Neural cell (in vitro differentiated cells): Measurements from ENCODE around the gene JHY. TPM values are rescaled to one million over a fixed set of nuclear protein-coding genes. Genes with fewer than 3 reads are reported as not detected.

Source experiments
- H2AFZ ChIP-seq: fragments of 200-600, 300-800 bp; sonication (generic), shearing (Covaris generic); 2 replicates; pipeline ENCODE4 v1.6.0; 2014; ENCODE audit warnings: low read depth, mild to moderate bottlenecking, antibody characterized with exemption, low read length, moderate library complexity
- H3F3A ChIP-seq: fragments of 200-600 bp; shearing (Covaris generic); 2 replicates; pipeline ENCODE4 v1.6.1; 2016; ENCODE audit warnings: mild to moderate bottlenecking, moderate library complexity, mixed read lengths, antibody characterized with exemption, low read length; ENCODE audit not compliant: insufficient read depth, poor library complexity, severe bottlenecking
- H3K27ac ChIP-seq: fragments of 200-600, 300-800 bp; sonication (generic), shearing (Covaris generic); 2 replicates; pipeline ENCODE4 v1.5.1; 2014; ENCODE audit warnings: mild to moderate bottlenecking, low read length, moderate library complexity
- H3K27me3 ChIP-seq: fragments of 300-800, 200-600 bp; sonication (generic), shearing (Covaris generic); 2 replicates; pipeline ENCODE4 v1.6.0; 2014; ENCODE audit warnings: mild to moderate bottlenecking, low read depth, low read length, moderate library complexity; ENCODE audit not compliant: insufficient read depth
- H3K36me3 ChIP-seq: fragments of 300-800, 200-600 bp; sonication (generic), shearing (Covaris generic); 2 replicates; pipeline ENCODE4 v1.5.1; 2014; ENCODE audit warnings: mild to moderate bottlenecking, antibody characterized with exemption, low read length, moderate library complexity; ENCODE audit not compliant: insufficient read depth
- H3K4me2 ChIP-seq: fragments of 300-800, 200-600 bp; sonication (generic), shearing (Covaris generic); 2 replicates; pipeline ENCODE4 v1.6.0; 2014; ENCODE audit warnings: mild to moderate bottlenecking, low read length
- H3K4me3 ChIP-seq: fragments of 300-800, 200-600 bp; sonication (generic), shearing (Covaris generic); 2 replicates; pipeline ENCODE4 v1.5.1; 2014; ENCODE audit warnings: mild to moderate bottlenecking, low read length, moderate library complexity
- H3K79me2 ChIP-seq: fragments of 200-600 bp; shearing (Covaris generic); replicated peaks from 2 replicates; pipeline ENCODE4 v1.6.0; 2014; ENCODE audit warnings: mild to moderate bottlenecking, low read length, moderate library complexity; ENCODE audit not compliant: insufficient read depth
- H3K9ac ChIP-seq: fragments of 300-800, 200-600 bp; sonication (generic), shearing (Covaris generic); 2 replicates; pipeline ENCODE4 v1.6.1; 2016; ENCODE audit warnings: mild to moderate bottlenecking, low read length, mixed read lengths
- H3K9me2 ChIP-seq: fragments of 200-600 bp; shearing (Covaris generic); 2 replicates; pipeline ENCODE4 v1.6.1; 2016; ENCODE audit warnings: mild to moderate bottlenecking, low read length, mixed read lengths; ENCODE audit not compliant: insufficient read depth
- H3K9me3 ChIP-seq: fragments of 200-600, 300-800 bp; sonication (generic), shearing (Covaris generic); 2 replicates; pipeline ENCODE4 v1.6.1; 2016; ENCODE audit warnings: mild to moderate bottlenecking, mixed run types, low read length, moderate library complexity, mixed read lengths
- H4K20me1 ChIP-seq: fragments of 200-600 bp; shearing (Covaris generic); 2 replicates; pipeline ENCODE4 v1.6.1; 2016; ENCODE audit warnings: mild to moderate bottlenecking, mixed run types; ENCODE audit not compliant: insufficient read depth
- EP300 ChIP-seq: fragments of 450-650 bp; conservative IDR thresholded peaks from 2 replicates; pipeline ENCODE4 v1.6.1; 2014; ENCODE audit warnings: antibody characterized with exemption, mild to moderate bottlenecking, moderate library complexity; ENCODE audit not compliant: poor library complexity, severe bottlenecking
- EZH2 ChIP-seq: fragments of 200-600, 300-800 bp; shearing (Covaris generic), sonication (generic); IDR thresholded peaks from 2 replicates; pipeline ENCODE4 v1.6.1; 2014; ENCODE audit warnings: antibody characterized with exemption, low read length, borderline replicate concordance, mild to moderate bottlenecking; ENCODE audit not compliant: insufficient read depth, poor library complexity, severe bottlenecking
- MXI1 ChIP-seq: fragments of 450-650 bp; conservative IDR thresholded peaks from 2 replicates; pipeline ENCODE4 v1.6.1; 2014; ENCODE audit warnings: antibody characterized with exemption, mild to moderate bottlenecking; ENCODE audit not compliant: poor library complexity, severe bottlenecking
- POLR2AphosphoS5 ChIP-seq: IDR thresholded peaks from 2 replicates; pipeline ENCODE4 v1.6.1; 2012
- RAD21 ChIP-seq: fragments of 450-650 bp; conservative IDR thresholded peaks from 2 replicates; pipeline ENCODE4 v1.6.1; 2014; ENCODE audit warnings: antibody characterized with exemption, mild to moderate bottlenecking, moderate library complexity
- SMC3 ChIP-seq: fragments of 450-650 bp; conservative IDR thresholded peaks from 2 replicates; pipeline ENCODE4 v1.6.1; 2014; ENCODE audit warnings: antibody characterized with exemption, mild to moderate bottlenecking, moderate library complexity; ENCODE audit not compliant: poor library complexity
- TAF1 ChIP-seq: IDR thresholded peaks from 2 replicates; pipeline ENCODE4 v1.6.1; 2012; ENCODE audit warnings: low read depth
- polyA plus RNA-seq: library from polyadenylated mRNA; depleted of rRNA; stranded (reverse); fragments of >200 nt; gene quantifications from 2 replicates; pipeline ENCODE4 v1.2.3, GENCODE V29; 2014
- TF ChIP-seq, protein P1 (sequence below): IDR thresholded peaks from 2 replicates; pipeline ENCODE4 v1.6.1; 2012; ENCODE audit warnings: borderline replicate concordance
- TF ChIP-seq, protein P2 (sequence below): fragments of 450-650 bp; IDR thresholded peaks from 2 replicates; pipeline ENCODE4 v1.5.1; 2014; ENCODE audit warnings: antibody characterized with exemption, mild to moderate bottlenecking, moderate library complexity; ENCODE audit not compliant: poor library complexity, severe bottlenecking

JHY gene
- polyA plus RNA-seq, 1 donor from 2014 or later = 0.37 TPM

DNA sequence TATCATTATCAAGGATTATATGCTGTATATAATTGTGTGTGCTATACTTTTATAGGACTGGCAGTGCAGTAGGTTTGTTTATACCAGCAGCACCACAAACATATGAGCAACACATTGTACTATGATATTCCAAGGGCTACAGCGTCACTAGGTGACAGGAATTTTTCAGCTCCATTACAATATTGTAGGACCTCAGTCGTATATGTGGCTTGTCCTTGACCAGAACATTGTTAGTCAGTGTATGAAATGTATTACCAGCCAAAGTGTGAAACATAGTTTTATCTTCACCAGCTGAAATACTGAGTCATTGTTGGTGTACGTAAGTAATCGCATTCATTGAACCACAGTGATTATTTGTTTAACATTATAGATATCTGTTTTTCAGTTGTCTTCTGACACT is 20.4 kb downstream of the JHY start:
- Histone ChIP-seq H3K27me3 (no peaks in the 10 kb centered on the region), H3F3A (no peaks in the 10 kb centered on the region), H3K4me2 (no peak overlapping the region), H3K9me3 (no peaks in the 10 kb centered on the region), H3K79me2 (no peaks in the 10 kb centered on the region), H3K9ac (no peak overlapping the region), H4K20me1 (no peaks in the 10 kb centered on the region), H3K27ac (no peak overlapping the region), H3K36me3 (no peaks in the 10 kb centered on the region), H3K4me3 (no peak overlapping the region), H2AFZ (no peak overlapping the region), H3K9me2 (no peaks in the 10 kb centered on the region)
- TF ChIP-seq EZH2 (no peak), MXI1 (no peak), EP300 (no peak), SMC3 (no peak), TAF1 (no peak), POLR2AphosphoS5 (no peak), RAD21 (no peak)
- TF ChIP-seq, protein P1, sequence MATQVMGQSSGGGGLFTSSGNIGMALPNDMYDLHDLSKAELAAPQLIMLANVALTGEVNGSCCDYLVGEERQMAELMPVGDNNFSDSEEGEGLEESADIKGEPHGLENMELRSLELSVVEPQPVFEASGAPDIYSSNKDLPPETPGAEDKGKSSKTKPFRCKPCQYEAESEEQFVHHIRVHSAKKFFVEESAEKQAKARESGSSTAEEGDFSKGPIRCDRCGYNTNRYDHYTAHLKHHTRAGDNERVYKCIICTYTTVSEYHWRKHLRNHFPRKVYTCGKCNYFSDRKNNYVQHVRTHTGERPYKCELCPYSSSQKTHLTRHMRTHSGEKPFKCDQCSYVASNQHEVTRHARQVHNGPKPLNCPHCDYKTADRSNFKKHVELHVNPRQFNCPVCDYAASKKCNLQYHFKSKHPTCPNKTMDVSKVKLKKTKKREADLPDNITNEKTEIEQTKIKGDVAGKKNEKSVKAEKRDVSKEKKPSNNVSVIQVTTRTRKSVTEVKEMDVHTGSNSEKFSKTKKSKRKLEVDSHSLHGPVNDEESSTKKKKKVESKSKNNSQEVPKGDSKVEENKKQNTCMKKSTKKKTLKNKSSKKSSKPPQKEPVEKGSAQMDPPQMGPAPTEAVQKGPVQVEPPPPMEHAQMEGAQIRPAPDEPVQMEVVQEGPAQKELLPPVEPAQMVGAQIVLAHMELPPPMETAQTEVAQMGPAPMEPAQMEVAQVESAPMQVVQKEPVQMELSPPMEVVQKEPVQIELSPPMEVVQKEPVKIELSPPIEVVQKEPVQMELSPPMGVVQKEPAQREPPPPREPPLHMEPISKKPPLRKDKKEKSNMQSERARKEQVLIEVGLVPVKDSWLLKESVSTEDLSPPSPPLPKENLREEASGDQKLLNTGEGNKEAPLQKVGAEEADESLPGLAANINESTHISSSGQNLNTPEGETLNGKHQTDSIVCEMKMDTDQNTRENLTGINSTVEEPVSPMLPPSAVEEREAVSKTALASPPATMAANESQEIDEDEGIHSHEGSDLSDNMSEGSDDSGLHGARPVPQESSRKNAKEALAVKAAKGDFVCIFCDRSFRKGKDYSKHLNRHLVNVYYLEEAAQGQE = no peak
- TF ChIP-seq, protein P2, sequence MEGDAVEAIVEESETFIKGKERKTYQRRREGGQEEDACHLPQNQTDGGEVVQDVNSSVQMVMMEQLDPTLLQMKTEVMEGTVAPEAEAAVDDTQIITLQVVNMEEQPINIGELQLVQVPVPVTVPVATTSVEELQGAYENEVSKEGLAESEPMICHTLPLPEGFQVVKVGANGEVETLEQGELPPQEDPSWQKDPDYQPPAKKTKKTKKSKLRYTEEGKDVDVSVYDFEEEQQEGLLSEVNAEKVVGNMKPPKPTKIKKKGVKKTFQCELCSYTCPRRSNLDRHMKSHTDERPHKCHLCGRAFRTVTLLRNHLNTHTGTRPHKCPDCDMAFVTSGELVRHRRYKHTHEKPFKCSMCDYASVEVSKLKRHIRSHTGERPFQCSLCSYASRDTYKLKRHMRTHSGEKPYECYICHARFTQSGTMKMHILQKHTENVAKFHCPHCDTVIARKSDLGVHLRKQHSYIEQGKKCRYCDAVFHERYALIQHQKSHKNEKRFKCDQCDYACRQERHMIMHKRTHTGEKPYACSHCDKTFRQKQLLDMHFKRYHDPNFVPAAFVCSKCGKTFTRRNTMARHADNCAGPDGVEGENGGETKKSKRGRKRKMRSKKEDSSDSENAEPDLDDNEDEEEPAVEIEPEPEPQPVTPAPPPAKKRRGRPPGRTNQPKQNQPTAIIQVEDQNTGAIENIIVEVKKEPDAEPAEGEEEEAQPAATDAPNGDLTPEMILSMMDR = no peak

DNA sequence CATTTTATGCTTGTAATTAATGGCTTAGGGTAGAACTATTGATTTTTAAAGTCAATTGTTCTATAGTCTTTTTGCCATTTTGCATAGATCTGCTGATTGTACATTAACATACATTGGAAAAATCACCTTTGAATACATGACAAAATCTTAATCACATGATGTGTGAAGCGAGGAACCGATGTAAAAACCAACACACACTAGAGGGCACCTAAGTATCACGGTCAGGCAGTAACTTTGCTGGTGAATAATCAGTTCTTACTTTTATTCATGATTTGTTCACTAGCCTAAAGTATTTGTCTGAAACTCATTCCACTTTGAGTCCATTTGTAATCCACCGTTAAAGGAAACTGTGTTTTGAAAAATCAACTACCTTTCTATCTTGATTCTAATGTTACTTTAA is 28.2 kb downstream of the JHY start:
- Histone ChIP-seq H3K79me2 (no peaks in the 10 kb centered on the region), H3K4me2 (no peak overlapping the region), H3K9ac (no peak overlapping the region), H3K4me3 (no peak overlapping the region), H3K9me3 (no peaks in the 10 kb centered on the region), H3K27ac (no peak overlapping the region), H3K27me3 (no peaks in the 10 kb centered on the region), H3K36me3 (no peaks in the 10 kb centered on the region), H3K9me2 (no peaks in the 10 kb centered on the region), H2AFZ (no peak overlapping the region), H3F3A (no peaks in the 10 kb centered on the region), H4K20me1 (no peaks in the 10 kb centered on the region)
- no peak for TF ChIP-seq TAF1
- TF ChIP-seq, protein P1 = no peak
- peak; percentile 82 for TF ChIP-seq RAD21
- TF ChIP-seq SMC3 = peak; percentile 77
- no peak for TF ChIP-seq POLR2AphosphoS5
- TF ChIP-seq, protein P2 = peak; percentile 74
- no peak for TF ChIP-seq EZH2
